Measurements from ENCODE around the gene EVA1A.
A peak's percentile ranks its signal among the peaks of the same experiment; 100 is the strongest.

The EVA1A gene

DNA sequence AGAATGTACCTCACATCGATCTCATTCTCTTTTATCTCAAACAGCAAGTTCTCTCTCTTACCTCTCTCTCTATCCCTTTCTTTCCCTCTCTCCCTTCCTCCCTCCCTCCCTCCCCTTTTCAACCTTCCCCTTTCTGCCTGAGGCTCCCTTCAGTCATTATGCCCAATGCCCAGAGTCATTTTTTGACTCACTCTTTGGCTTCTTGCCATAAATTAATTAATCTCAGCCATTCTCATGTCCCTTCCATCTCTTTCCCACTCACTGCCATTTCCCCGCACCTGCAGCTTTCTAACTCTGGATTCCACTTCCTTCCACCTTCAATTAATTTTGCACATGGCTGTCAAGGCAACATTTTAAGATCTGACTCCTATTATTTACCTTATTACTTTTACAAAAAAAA lies 60.1 kb downstream of the EVA1A start:
- TF ChIP-seq CTCF (conservative IDR thresholded peaks at IDR 0.05; ENCODE audit: control insufficient read depth, insufficient read depth, low read depth, low read length), result no peak
- H3K4me3 ChIP-seq (ENCODE audit: control insufficient read depth, low read depth, low read length), result no peak overlapping the region
- peak; percentile 67 for DNase-seq (ENCODE audit: low read depth)

- no peak for TF ChIP-seq CTCF (conservative IDR thresholded peaks at IDR 0.05; ENCODE audit: control insufficient read depth, insufficient read depth, low read depth, low read length)
- DNase-seq (ENCODE audit: low read depth), result no peak
- H3K4me3 ChIP-seq (ENCODE audit: control insufficient read depth, low read depth, low read length), result no peak overlapping the region
Measured at GRCh38 chr2:75499534-75499933, 61.2 kb downstream of the EVA1A start.

DNA sequence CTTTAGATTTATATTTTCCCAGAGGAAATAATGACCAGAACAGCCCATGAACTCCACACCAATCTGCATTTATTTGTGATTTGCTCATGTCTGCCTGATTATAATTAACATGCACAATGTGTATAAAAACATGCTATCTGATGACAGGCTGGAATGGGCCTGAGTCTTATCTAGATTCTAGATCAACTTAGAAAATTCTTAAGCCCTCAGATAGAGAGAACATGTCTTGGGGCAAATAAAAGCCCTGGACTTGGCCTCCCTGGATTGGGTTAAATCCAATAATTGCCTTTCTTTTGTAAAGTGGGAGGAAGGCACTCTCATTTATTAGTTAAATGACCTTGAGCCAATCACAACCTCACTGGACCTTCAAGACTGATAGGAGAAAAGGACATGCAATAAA lies 61.8 kb downstream of the EVA1A start:
- no peak for DNase-seq (ENCODE audit: low read depth)
- H3K4me3 ChIP-seq (ENCODE audit: control insufficient read depth, low read depth, low read length), result no peak overlapping the region
- TF ChIP-seq CTCF (conservative IDR thresholded peaks at IDR 0.05; ENCODE audit: control insufficient read depth, insufficient read depth, low read depth, low read length), result no peak

DNA sequence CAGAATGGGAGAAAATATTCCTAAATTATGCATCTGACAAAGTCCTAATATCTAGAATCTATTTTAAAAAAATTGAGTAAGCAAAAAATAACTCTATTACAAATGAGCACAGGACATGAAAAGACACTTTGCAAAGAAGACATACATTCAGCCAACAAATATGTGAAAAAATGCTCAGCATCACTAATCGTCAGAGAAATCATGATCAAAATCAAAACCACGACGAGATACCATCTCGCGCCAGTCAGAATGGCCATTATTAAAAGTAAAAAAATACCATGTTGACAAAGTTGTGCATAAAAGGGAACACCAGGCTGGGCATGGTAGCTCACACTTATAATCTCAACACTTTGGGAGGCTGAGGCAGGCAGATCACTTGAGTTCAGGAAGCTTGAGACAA lies 63.5 kb downstream of the EVA1A start:
- TF ChIP-seq CTCF (conservative IDR thresholded peaks at IDR 0.05; ENCODE audit: control insufficient read depth, insufficient read depth, low read depth, low read length), result no peak
- no peak for DNase-seq (ENCODE audit: low read depth)
- H3K4me3 ChIP-seq (ENCODE audit: control insufficient read depth, low read depth, low read length), result no peak overlapping the region

- no peak overlapping the region for H3K4me3 ChIP-seq (ENCODE audit: control insufficient read depth, low read depth, low read length)
- TF ChIP-seq CTCF (conservative IDR thresholded peaks at IDR 0.05; ENCODE audit: control insufficient read depth, insufficient read depth, low read depth, low read length), result no peak
- DNase-seq (ENCODE audit: low read depth), result no peak
Measured at GRCh38 chr2:75495862-75496261, 64.9 kb downstream of the EVA1A start.

DNA sequence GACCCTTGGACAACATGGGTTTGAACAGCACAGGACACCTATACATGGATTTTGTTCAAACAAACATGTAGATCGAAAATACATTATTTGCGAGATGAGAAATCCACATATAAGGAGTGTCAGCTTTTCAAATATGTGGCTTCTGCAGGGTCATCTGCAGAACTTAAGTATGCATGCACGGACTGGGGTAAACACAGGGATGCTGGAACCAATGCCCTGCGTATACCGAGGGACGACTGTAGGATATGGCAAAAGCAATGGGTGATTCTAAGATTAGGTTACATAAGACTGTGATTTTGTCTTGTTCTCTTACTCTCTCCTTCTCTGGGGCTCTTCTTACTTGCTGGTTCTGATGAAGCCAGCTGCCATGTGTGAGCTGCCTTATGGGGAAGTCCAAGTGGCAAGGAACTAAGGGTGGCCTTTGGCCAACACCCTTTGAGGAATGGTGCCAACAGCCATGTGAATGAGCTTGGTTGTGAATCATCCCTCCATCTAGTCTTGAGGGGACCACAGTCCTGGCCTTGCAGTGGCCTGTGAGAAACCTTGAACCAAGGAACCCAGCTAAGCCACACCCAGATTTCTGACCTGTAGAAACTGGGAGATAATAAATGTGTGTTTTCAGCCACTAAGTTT lies 66.5 kb downstream of the EVA1A start:
- DNase-seq (ENCODE audit: low read depth), result peak; percentile 36
- TF ChIP-seq CTCF (conservative IDR thresholded peaks at IDR 0.05; ENCODE audit: control insufficient read depth, insufficient read depth, low read depth, low read length), result no peak

GRCh38 chr2:75493230-75493629 lies 67.5 kb downstream of the EVA1A start:
- H3K4me3 ChIP-seq (ENCODE audit: control insufficient read depth, low read depth, low read length), result no peak overlapping the region
- no peak for TF ChIP-seq CTCF (conservative IDR thresholded peaks at IDR 0.05; ENCODE audit: control insufficient read depth, insufficient read depth, low read depth, low read length)
- no peak for DNase-seq (ENCODE audit: low read depth)

More for the DNA sequence above, 66.5 kb downstream of the EVA1A start:
- no peak overlapping the region for H3K4me3 ChIP-seq (ENCODE audit: control insufficient read depth, low read depth, low read length)
